ENCODE data around the gene ARRB2.

- TF ChIP-seq, protein P1, sequence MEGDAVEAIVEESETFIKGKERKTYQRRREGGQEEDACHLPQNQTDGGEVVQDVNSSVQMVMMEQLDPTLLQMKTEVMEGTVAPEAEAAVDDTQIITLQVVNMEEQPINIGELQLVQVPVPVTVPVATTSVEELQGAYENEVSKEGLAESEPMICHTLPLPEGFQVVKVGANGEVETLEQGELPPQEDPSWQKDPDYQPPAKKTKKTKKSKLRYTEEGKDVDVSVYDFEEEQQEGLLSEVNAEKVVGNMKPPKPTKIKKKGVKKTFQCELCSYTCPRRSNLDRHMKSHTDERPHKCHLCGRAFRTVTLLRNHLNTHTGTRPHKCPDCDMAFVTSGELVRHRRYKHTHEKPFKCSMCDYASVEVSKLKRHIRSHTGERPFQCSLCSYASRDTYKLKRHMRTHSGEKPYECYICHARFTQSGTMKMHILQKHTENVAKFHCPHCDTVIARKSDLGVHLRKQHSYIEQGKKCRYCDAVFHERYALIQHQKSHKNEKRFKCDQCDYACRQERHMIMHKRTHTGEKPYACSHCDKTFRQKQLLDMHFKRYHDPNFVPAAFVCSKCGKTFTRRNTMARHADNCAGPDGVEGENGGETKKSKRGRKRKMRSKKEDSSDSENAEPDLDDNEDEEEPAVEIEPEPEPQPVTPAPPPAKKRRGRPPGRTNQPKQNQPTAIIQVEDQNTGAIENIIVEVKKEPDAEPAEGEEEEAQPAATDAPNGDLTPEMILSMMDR (IDR thresholded peaks at IDR 0.05): no peak
- TF ChIP-seq POLR2A (IDR thresholded peaks at IDR 0.05): no peak
Measured at GRCh38 chr17:4665027-4665426, 45.4 kb upstream of the ARRB2 start.
